Stimulated activated naive CD8-positive, alpha-beta T cell treated with anti-CD3 and anti-CD28 coated beads, Interleukin-15, Interleukin-2, amounts not matched to agents 100 ng/mL and 50 ng/mL, for 24 hours (primary cell): Measurements from ENCODE around the gene ING4.

Experiments
- H3K27ac Mint-ChIP-seq: one replicate; pipeline ENCODE4 v1.8.0; 2021; ENCODE audit warnings: mild to moderate bottlenecking, mixed read lengths
- H3K27me3 Mint-ChIP-seq: one replicate; pipeline ENCODE4 v1.8.0; 2021; ENCODE audit warnings: mixed read lengths
- H3K36me3 Mint-ChIP-seq: one replicate; pipeline ENCODE4 v1.8.0; 2021; ENCODE audit warnings: low read depth, mixed read lengths
- H3K4me1 Mint-ChIP-seq: one replicate; pipeline ENCODE4 v1.8.0; 2021; ENCODE audit warnings: low read depth, mixed read lengths
- H3K4me3 Mint-ChIP-seq: one replicate; pipeline ENCODE4 v1.8.0; 2021; ENCODE audit warnings: mild to moderate bottlenecking, mixed read lengths
- H3K9me3 Mint-ChIP-seq: one replicate; pipeline ENCODE4 v1.8.0; 2021; ENCODE audit warnings: mixed read lengths

The ING4 gene

DNA sequence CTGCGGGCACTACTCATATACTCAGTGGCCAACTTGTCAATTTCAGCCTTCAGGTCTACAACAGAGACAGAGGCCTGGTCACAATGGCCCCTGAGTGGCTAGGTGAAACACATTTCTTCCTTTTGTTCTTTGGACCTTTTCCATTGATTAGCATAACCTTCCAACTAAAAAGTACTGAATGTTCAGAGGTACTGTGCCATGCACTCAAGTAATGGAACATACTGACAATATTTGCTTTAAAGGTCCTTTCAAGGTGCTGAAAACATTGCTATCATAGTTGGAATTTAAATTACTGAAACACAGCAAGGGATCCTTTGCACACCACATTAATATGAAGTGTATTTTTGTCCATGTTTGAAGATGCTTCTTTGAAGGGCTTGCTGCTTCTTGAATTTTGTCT, 9.6 kb downstream of the ING4 start:
- no peaks in the 10 kb centered on the region for H3K9me3 Mint-ChIP-seq
- H3K27ac Mint-ChIP-seq: no peak overlapping the region
- no peak overlapping the region for H3K4me3 Mint-ChIP-seq
- H3K36me3 Mint-ChIP-seq: peaks cover 21% of the 10 kb centered on the region
- no peaks in the 10 kb centered on the region for H3K27me3 Mint-ChIP-seq
- no peaks in the 10 kb centered on the region for H3K4me1 Mint-ChIP-seq

- Mint-ChIP-seq H3K4me3 (no peak overlapping the region), H3K27ac (no peak overlapping the region), H3K27me3 (no peaks in the 10 kb centered on the region), H3K36me3 (peaks cover 26% of the 10 kb centered on the region), H3K4me1 (no peaks in the 10 kb centered on the region), H3K9me3 (no peaks in the 10 kb centered on the region)
These were observed 10.5 kb downstream of the ING4 start for GRCh38 chr12:6652391-6652790.

DNA sequence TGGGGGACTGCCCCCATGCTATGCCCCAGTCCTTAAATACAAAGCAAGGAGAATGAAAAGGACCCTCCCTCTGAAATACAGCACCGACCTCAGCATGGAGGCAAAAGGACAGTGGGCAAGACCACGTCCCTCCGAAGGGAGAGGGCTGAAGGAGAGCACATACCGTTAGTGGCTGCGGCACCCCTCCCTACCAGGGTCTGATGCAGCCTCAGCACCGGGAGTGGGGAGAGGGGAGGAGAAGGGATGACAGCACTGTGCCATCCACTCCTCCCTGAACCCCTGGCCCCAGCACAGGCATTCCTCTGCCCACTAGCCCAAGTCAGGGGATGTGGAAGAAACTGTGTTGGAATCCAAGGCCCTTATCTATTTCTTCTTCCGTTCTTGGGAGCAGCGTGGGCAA, 12.1 kb downstream of the ING4 start:
- Mint-ChIP-seq H3K27ac (no peak overlapping the region), H3K36me3 (peaks cover 30% of the 10 kb centered on the region), H3K9me3 (no peaks in the 10 kb centered on the region), H3K4me3 (no peak overlapping the region), H3K4me1 (peaks cover 11% of the 10 kb centered on the region), H3K27me3 (no peaks in the 10 kb centered on the region)

- no peaks in the 10 kb centered on the region for H3K27me3 Mint-ChIP-seq
- peaks cover 16% of the 10 kb centered on the region for H3K4me1 Mint-ChIP-seq
- peaks cover 16% of the 10 kb centered on the region for H3K9me3 Mint-ChIP-seq
- H3K36me3 Mint-ChIP-seq: peaks cover 39% of the 10 kb centered on the region
- peak within 1 kb of the TSS; percentile 73 for H3K27ac Mint-ChIP-seq
- peak within 1 kb of the TSS; percentile 74 for H3K4me3 Mint-ChIP-seq
These were observed 15.8 kb downstream of the ING4 start, which contains the start of gene ACRBP for GRCh38 chr12:6647083-6647604. ACRBP (minus strand) TSS chr12:6647432; CDS start chr12:6647366, 66 bp downstream.

GRCh38 chr12:6646276-6647082, 16.4 kb downstream of the ING4 start:
- H3K27me3 Mint-ChIP-seq: no peaks in the 10 kb centered on the region
- peak overlapping the region; percentile 74 for H3K4me3 Mint-ChIP-seq
- peak overlapping the region; percentile 73 for H3K27ac Mint-ChIP-seq
- peaks cover 16% of the 10 kb centered on the region for H3K9me3 Mint-ChIP-seq
- H3K4me1 Mint-ChIP-seq: peaks cover 16% of the 10 kb centered on the region
- peaks cover 36% of the 10 kb centered on the region for H3K36me3 Mint-ChIP-seq

DNA sequence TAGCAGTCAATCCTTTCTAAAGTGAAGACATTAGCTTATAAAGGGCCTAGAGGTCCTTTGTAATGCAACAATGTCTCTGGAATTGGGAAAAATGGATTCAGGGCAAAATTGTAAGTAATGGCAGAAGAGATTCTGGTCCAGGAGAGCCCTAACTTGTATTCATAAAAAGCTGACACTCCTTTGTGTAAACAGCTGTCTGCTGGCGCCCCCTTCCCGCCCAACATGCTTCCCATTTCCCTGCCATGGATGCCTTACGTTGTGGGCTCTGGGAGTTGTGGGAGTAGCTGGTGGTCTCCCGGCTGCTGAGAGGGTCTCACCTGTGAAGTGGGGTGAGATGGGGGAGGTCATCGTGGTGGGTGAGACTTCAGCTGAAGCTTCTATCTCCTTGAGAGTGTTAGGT, 18.0 kb downstream of the ING4 start:
- H3K4me3 Mint-ChIP-seq: no peak overlapping the region
- peaks cover 16% of the 10 kb centered on the region for H3K9me3 Mint-ChIP-seq
- no peaks in the 10 kb centered on the region for H3K27me3 Mint-ChIP-seq
- H3K27ac Mint-ChIP-seq: no peak overlapping the region
- peaks cover 16% of the 10 kb centered on the region for H3K4me1 Mint-ChIP-seq
- H3K36me3 Mint-ChIP-seq: peaks cover 30% of the 10 kb centered on the region

GRCh38 chr12:6644257-6644596, 18.7 kb downstream of the ING4 start:
- peaks cover 16% of the 10 kb centered on the region for H3K4me1 Mint-ChIP-seq
- H3K4me3 Mint-ChIP-seq: no peak overlapping the region
- H3K36me3 Mint-ChIP-seq: peaks cover 30% of the 10 kb centered on the region
- H3K27me3 Mint-ChIP-seq: no peaks in the 10 kb centered on the region
- H3K27ac Mint-ChIP-seq: peak overlapping the region; percentile 72
- peaks cover 16% of the 10 kb centered on the region for H3K9me3 Mint-ChIP-seq

GRCh38 chr12:6643569-6644256, 19.2 kb downstream of the ING4 start:
- peaks cover 16% of the 10 kb centered on the region for H3K4me1 Mint-ChIP-seq
- no peak overlapping the region for H3K27ac Mint-ChIP-seq
- H3K4me3 Mint-ChIP-seq: no peak overlapping the region
- peaks cover 30% of the 10 kb centered on the region for H3K36me3 Mint-ChIP-seq
- H3K27me3 Mint-ChIP-seq: no peaks in the 10 kb centered on the region
- peaks cover 16% of the 10 kb centered on the region for H3K9me3 Mint-ChIP-seq

- H3K27me3 Mint-ChIP-seq: no peaks in the 10 kb centered on the region
- peaks cover 22% of the 10 kb centered on the region for H3K4me1 Mint-ChIP-seq
- no peak overlapping the region for H3K4me3 Mint-ChIP-seq
- no peak overlapping the region for H3K27ac Mint-ChIP-seq
- peaks cover 18% of the 10 kb centered on the region for H3K36me3 Mint-ChIP-seq
- H3K9me3 Mint-ChIP-seq: peaks cover 16% of the 10 kb centered on the region
These were observed 21.8 kb downstream of the ING4 start for GRCh38 chr12:6641131-6641530.

- Mint-ChIP-seq H3K27me3 (no peaks in the 10 kb centered on the region), H3K4me3 (no peak overlapping the region), H3K36me3 (peaks cover 18% of the 10 kb centered on the region), H3K9me3 (peaks cover 16% of the 10 kb centered on the region), H3K4me1 (peaks cover 29% of the 10 kb centered on the region), H3K27ac (no peak overlapping the region)
These were observed 22.4 kb downstream of the ING4 start for GRCh38 chr12:6640497-6640896.

DNA sequence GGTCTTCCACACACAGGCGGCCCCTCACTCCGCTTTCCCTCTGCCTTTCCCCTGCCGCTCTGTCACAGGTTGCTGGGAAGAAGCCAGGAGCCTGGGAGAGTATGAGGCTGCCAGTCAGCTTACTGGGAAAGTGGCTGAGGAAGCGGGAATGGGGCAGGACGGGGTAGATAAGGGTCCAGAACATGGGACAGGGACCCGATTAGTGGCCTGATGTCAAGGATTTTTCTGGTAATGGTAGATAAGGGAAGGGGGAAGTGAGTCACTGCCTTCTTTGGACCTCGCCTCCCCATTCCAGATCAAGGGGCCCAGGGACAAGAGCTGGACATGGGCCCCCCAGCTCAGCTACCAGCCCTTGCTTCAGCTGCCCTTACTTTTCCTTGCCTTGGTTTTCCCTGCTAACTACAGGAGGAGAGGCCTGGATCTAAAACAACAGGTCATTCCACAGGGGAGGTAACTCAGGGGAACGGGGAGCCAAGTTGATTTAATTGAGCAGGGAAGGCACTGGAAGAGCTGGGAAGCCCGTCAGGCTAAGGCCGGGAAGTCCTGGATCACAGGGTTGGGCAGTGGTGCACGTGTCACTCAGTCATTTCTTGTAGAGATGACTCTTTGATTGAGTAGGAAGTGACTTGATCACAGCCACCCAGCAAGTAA, 23.6 kb downstream of the ING4 start:
- Mint-ChIP-seq H3K9me3 (peaks cover 10% of the 10 kb centered on the region), H3K4me1 (peaks cover 38% of the 10 kb centered on the region), H3K27ac (no peak overlapping the region), H3K36me3 (peaks cover 12% of the 10 kb centered on the region), H3K4me3 (no peak overlapping the region), H3K27me3 (no peaks in the 10 kb centered on the region)

DNA sequence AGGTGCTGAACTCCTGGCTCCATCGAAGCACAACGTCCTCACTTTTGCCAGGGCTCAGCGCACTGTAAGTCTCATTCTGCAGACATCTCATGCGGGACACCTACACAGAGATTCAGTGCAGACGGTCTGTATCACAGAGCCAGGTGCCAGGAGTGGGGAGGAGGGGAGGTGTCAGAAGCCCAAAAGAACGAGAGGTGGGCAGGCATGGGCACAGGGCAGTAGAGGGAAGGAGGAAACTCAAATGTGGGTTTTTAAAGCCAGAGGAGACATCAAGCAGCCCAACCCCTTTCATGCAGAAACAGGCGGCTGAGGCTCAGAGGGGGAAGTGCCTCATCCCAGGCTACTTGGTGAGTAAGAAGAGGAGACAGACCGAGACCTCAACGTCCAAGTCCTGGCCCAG, 24.6 kb downstream of the ING4 start:
- H3K36me3 Mint-ChIP-seq: peaks cover 4% of the 10 kb centered on the region
- H3K27ac Mint-ChIP-seq: peak overlapping the region; percentile 64
- H3K9me3 Mint-ChIP-seq: peaks cover 4% of the 10 kb centered on the region

DNA sequence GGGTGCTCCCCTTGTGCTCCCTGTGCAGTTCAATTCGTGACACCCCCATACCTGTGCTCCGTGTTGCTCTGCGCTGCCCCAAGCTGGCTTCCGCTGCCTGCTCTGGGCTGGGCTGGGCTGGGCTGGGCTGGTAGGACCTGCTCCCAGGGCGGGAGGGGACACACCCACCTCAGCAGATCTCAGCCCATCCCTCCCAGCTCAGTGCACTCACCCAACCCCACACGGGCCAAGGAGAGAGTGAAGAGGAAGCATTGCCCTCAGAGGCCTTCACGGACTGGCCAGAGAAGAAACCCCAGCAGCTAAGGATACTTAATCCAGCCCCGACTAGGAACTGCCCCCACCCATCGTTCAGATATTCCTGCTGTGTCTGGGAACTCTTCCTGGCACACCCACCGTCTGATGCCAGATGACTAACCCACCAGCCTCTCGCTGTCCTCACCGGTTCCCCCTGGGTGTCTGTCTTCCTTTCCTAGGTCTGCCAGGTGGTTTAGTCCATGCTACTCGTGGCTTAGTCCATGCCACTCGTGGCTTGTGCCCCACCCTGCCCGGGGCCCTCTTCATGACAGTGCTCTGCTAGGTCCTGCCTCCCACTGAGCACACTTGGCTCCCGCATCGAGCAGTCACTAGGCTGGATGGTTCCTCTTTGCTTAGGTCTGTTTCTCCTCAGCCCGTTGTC, 26.9 kb downstream of the ING4 start, which contains the start of gene LPAR5:
Gene LPAR5, minus strand, starts transcription at position 104 of the 676 bp plus-strand sequence. CDS start 14,711 bp downstream, outside the sequence.
- H3K36me3 Mint-ChIP-seq: no peaks in the 10 kb centered on the region
- peaks cover 66% of the 10 kb centered on the region for H3K4me1 Mint-ChIP-seq
- no peaks in the 10 kb centered on the region for H3K27me3 Mint-ChIP-seq
- H3K27ac Mint-ChIP-seq: peak within 1 kb of the TSS; percentile 83
- H3K4me3 Mint-ChIP-seq: peak within 1 kb of the TSS; percentile 79
- H3K9me3 Mint-ChIP-seq: no peaks in the 10 kb centered on the region

More for the DNA sequence above, 24.6 kb downstream of the ING4 start:
- Mint-ChIP-seq H3K4me1 (peaks cover 43% of the 10 kb centered on the region), H3K4me3 (no peak overlapping the region), H3K27me3 (no peaks in the 10 kb centered on the region)

GRCh38 chr12:6635375-6635855, 27.5 kb downstream of the ING4 start:
- peaks cover 72% of the 10 kb centered on the region for H3K4me1 Mint-ChIP-seq
- no peaks in the 10 kb centered on the region for H3K36me3 Mint-ChIP-seq
- peak overlapping the region; percentile 83 for H3K27ac Mint-ChIP-seq
- peak overlapping the region; percentile 79 for H3K4me3 Mint-ChIP-seq
- no peaks in the 10 kb centered on the region for H3K9me3 Mint-ChIP-seq
- no peaks in the 10 kb centered on the region for H3K27me3 Mint-ChIP-seq
